NCI-H187 (cell line): Measurements from ENCODE around the gene GRIN2A.

ENCODE experiments used
- DNase-seq, 2 experiments: peaks; one replicate each; lab custom pipeline; 2025; lab: John Stamatoyannopoulos, UW

Gene GRIN2A

DNA sequence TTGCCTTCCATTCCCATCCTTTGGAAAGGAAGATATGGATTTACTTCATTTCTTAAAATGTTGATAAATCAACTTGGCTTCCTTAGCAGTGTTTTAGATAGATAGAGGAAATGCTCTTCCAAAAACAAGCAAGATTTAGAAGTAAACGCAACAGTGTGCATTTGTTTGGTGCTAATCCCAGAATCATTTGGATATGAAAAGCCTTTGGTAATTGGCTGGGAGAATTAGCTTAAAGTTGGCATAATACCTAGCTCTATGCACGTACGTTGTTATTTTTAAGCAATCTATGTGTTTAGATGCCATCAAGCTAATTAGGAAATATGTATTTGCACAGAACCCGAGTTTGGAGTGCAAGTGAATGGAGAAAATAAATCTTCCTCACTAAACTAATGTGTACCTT lies 415.3 kb downstream of the GRIN2A start:
- no peak for DNase-seq

DNA sequence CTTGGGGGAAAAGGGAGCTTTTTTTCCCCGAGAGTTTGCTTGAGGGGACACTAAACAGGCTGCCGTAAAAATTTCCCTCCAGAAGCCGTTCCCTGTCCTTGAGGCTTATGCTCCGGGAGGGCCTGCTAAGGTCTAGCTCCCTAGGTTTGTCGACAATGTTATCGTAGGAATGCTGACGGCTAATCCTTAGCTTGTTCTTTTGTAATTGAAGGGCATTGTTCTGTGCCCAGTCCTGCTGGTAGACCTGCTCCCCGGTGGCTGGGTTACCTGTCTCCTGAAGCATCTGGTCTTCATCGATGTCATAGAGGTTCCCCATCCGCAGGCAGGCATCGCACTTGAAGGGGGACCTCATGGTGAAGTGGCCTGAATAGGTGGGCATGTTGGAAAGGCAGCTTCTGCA lies 418.7 kb downstream of the GRIN2A start:
- DNase-seq = no peak

DNA sequence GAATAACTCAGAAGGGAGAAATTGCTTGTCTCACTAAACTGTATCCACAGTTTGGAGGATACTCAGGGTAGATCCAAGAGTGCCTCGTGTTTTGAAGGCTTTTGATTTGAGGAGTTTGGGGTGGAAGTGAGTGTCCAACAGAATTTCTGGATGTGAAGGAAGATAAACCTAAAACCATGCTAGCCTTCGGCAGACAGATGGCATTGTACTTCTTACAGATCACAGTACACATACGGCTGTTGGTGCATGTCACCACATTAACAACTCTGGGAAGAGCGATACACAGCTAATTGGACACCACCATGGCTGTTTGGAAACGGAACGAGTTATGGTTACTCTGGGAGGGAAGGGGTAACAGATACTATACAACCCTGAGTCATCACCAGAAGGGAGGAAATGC lies 420.4 kb downstream of the GRIN2A start:
- no peak for DNase-seq

DNA sequence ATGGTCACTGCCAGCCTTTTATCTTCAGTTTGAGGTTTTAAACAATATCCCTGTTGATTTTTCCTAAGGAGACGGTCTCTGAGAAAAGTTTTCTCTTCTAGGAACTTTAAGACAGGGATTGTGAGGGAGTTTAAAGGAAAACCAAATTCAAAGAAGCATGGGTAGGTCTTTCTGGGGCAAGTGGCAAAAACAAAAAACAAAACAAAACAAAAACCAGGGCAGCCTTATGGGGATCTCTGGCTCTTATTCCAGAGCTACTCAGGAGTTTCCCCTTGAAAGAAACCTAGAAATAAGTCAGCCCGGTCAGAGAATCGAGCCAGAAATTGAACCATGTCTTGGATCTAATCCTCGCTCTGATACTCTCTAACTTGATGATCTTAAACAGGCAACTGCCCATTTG lies 424.5 kb downstream of the GRIN2A start:
- no peak for DNase-seq

DNA sequence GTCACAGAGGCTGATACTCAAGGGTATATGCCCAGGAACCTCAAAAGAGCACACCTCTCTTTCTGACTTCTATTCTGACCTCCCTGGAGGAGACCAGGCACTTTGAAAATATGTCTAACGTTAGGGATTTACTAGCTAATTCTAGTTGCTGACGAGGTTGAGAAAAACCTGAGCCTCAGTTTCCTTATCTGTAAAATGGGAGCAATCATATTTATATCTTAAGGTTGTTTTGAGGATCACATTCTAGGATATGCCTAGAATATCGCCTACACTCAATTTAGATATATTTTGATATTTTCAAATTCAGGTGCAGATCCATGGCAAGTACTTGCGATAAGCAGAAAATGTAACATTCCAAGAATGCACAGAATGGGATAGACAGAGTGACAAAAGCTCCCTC lies 425.8 kb downstream of the GRIN2A start:
- no peak for DNase-seq

DNA sequence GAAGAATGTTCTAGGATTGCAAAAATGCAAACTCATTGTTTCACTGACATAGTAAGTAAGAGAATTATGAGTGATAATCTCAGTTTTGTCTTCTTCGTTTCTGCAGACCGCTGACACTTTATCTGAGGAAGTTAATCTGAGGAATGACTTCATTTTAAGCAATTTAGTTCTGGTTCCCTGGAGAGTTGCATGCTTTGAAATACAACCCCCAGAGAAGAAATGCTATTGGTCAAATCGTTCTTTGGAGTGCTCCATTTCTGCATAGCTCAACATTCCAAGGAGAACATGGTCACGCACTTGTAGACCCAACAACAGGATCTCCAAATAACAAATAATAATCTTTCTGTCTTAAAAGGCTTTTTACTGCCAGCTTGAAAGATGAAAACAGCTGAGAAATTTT lies 427.1 kb downstream of the GRIN2A start:
- DNase-seq = no peak

DNA sequence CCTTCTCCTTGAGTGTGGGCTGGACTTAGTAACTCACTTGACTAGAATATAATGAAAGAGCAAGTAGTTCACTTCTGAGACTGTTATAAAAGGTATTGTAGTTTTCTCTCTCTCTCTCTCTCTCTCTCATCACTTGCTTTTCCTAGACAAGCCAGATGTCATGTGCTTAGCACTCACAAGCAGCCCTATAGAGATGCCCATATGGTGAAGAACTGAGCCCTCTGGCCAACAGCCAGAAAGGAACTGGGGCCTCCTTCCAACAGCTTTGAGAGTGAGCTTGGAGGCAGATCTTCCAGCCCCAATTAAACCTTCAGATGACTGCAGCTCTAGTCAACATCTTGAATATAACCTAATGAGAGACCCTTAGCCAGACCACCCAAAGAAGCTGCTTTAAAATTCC lies 440.5 kb downstream of the GRIN2A start:
- DNase-seq = no peak

DNA sequence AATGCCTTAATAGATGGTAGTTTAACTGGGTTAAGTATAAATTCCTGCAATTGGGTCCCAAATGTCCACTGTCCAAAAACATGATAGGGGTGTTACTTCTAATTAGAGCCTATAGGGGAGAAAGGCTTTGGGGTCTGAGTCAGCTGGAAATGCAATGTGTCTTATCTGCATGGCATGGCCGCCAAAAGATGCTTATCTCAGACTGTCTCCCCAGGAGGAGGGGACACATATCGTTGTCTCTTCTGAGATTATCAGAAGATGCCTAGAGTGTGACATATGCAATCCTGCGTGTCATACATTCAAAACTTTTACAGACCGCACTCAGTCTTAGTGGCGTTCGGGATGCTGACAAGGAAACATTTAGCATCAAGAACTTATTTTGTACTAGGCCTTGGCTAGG lies 442.9 kb downstream of the GRIN2A start:
- no peak for DNase-seq

DNA sequence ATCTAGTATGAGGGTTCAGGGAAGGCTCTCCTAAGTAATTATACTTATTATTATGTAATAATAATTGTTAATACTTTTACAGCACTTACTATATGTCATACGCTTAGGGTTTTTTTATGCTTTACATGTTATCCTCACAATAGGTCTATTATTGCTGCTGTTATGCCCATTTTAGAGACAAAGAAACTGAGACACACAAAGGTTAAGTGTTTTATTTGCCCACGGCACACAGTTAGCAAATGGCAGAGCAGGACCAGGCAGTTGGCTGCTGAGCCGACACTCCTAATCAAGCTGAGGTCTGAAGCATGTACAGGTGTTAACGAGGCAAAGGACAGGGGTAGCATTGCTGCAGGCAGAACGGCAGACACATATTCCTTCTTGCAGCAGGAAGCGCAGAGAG lies 443.5 kb downstream of the GRIN2A start:
- no peak for DNase-seq

DNA sequence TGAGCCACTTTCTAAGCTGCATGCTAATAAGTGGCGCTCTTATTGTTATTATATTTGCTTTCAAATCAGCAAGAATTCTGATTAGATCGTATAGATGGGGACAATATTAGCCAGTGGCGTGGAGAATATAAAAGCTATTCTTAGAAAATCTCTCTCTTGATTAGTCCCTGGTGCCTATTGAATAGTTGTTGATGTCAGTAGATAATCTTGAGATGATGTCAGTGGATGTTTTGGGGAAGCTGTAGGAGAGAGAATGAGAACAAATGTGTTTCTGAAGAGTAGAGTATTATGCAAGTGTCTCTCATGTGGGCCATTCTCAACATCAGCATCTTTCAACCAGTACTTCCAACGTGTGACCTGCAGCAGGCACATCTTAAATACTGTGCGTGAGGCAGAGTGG lies 445.7 kb downstream of the GRIN2A start:
- DNase-seq = no peak

DNA sequence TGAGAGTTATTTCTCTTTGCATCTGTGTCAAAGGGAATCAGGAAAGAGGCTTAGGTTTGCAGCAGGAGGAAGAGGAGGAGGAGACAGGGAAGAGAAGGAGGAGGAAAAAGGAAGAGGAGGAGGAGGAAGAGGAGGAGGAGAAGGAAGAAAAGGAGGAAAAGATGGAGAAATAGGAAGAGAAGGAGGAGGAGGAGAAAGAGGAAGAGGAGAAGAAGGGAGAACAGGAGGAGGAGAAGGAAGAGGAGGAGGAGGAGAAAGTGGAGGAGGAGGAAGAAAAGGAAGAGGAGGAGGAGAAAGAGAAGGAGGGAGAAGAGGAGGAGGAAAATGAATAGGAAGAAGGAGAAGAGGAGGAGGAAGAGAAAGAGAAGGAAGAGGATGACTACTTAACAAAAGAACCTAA lies 459.1 kb downstream of the GRIN2A start:
- DNase-seq = no peak

DNA sequence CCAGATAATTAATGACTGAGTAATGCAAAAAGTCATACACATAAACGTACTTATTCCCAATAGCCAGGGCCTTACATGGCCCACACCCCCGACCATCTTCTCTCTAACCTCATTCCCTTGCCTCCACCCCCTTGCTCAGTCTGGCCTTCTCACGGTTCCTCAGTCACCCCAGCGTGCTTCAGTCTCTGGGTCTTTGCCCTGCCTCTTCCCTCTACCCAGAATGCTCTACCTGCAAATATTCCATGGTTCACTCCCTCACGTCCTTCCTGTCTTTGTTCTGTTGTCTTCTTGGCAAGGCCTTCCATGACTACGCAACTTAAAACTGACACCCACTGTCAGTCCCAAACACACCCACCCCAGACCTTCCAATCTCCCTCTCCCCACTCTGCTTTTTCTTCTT lies 468.3 kb downstream of the GRIN2A start:
- no peak for DNase-seq

DNA sequence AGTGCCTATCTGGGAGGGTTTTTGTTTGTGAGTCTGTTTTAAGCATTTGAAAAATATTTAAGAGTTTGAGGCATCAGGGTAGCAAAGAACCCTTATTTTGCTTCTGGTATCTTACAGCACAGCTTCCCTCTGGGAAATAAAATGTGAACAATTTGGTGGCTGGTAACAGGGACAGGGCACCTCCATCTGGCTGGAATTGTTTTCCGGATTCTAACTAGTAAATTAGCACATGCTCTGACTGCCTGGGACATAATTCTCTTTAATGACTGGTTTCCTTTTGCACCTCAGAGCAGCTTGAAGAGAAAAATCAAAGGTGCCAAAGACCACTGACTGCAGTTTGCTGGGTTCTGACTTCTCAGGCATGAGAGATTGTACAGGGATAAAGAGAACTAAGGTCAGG lies 469.1 kb downstream of the GRIN2A start:
- DNase-seq = no peak

DNA sequence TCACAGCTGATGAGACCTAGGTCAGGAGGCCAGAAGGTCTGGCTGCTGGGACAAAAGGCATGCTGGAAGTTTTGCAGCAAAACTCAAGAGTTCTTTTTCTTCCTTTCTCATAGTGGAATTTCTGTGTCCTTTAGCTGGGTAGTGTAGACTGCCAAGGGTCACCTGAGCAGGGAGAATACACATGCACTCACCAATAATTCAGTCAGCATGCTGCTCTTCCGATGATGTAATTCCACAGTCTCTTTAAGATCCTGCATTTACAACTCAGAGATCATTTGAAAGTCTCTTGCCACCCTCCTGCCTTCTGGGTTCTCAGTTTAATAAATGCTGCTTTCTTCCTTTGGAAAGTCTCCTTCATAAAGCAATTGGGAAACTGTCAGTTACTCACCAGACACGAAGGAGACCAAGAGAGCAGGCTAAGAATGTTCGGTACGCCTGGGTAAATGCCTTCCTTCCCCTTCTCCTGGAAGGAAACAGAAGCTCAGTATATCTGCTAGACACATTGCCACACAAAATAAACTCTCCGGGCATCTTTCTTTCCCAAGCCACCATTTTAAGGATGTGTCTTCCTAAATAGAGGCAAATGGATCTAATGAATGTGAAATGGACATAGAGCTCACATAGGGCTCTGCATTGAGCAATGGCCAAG lies 473.1 kb downstream of the GRIN2A start:
- DNase-seq = no peak

DNA sequence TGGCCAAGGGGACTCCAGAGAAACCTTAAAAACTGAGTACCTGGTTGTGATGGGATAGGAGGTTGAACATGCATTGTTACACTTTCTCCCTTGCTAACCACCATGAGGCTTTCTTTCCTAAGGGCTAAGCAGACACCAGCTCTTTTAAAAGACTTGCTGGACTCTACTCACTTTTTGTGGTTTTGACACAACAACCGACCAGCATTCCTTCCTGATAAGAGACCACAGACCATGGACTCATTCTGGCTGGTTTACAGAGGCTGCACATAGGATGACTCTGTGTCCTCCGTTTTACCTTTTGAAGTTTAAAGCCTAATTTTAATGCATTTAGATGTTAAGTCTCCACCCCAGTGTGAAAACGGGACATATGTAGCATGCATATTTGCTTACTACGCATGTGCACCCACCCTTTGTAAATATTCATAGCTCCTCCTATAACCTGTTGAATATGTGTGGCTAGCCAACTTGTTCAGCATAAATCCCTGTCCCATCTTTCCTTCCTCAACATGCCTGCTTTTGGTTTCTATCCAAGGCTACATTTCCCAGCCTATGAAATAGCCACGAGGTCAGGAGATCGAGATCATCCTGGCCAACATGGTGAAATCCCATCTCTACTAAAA lies 475.9 kb downstream of the GRIN2A start:
- DNase-seq = no peak

DNA sequence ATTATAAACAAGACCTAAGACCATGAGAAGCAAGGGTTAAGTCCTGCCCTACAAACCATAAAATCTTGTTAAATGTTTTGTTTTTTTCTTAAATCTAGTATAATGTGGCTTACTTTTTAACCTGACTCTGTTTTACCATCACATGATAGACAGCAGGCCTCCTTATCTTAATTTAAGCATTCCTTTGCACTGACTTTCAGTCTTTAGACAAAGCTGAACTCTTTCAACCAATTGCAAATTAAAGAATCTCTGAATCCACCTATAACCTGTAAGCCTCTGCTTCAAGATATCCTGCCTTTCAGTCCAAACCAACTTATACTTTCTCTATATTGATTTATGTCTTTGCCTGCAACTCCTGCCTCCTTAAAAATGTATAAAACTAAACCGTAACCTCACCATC lies 478.5 kb downstream of the GRIN2A start:
- no peak for DNase-seq
